HepG2 (cell line): ENCODE results near the gene FOXK2. TPM values are rescaled to one million over a fixed set of nuclear protein-coding genes. Genes with fewer than 3 reads are reported as not detected.

Experiments used
- ATF7-NPFF ChIP-seq: sonication (generic); formaldehyde crosslinking; IDR thresholded peaks from 2 replicates; pipeline ENCODE4 v1.8.1; 2023; ENCODE audit warnings: mild to moderate bottlenecking, low read depth, missing genetic modification reagents, moderate library complexity
- CENPX ChIP-seq: sonication (generic); formaldehyde crosslinking; IDR thresholded peaks from 2 replicates; pipeline ENCODE4 v1.9.0; 2021; ENCODE audit warnings: mild to moderate bottlenecking, missing genetic modification reagents, moderate library complexity
- HES4 ChIP-seq: sonication (generic); formaldehyde crosslinking; IDR thresholded peaks from 2 replicates; pipeline ENCODE4 v1.9.0; 2021; ENCODE audit warnings: mild to moderate bottlenecking, missing genetic modification reagents, borderline replicate concordance
- HNF1A ChIP-seq, 2 experiments: sonication (generic) in 1 of 2; formaldehyde crosslinking in 1 of 2; IDR thresholded peaks; 2 replicates each; pipeline versions ENCODE4 v1.4.0 to v1.6.1; 2016 to 2020; ENCODE audit warnings: borderline replicate concordance in 1 of 2, low read depth in 1 of 2, mild to moderate bottlenecking in 1 of 2, missing genetic modification reagents in 1 of 2
- IRX3 ChIP-seq: sonication (generic); formaldehyde crosslinking; IDR thresholded peaks from 2 replicates; pipeline ENCODE4 v1.8.1; 2023; ENCODE audit warnings: mild to moderate bottlenecking, low read depth, missing genetic modification reagents, borderline replicate concordance
- POLR2G ChIP-seq: fragments of 200-400 bp; formaldehyde crosslinking; IDR thresholded peaks from 2 replicates; pipeline ENCODE4 v1.6.1; 2018; ENCODE audit warnings: mild to moderate bottlenecking, low read depth, low read length, moderate library complexity
- RAD51 ChIP-seq: fragments of 450-650 bp; IDR thresholded peaks from 2 replicates; pipeline ENCODE4 v1.6.1; 2016; ENCODE audit warnings: borderline replicate concordance
- RCOR2 ChIP-seq: IDR thresholded peaks from 2 replicates; pipeline ENCODE4 v1.6.1; 2016; ENCODE audit warnings: missing biosample characterization, missing genetic modification reagents
- SAFB2 ChIP-seq: sonication (generic); formaldehyde crosslinking; IDR thresholded peaks from 2 replicates; pipeline ENCODE4 v1.5.1; 2020; ENCODE audit warnings: missing genetic modification reagents, low read depth, mild to moderate bottlenecking, borderline replicate concordance
- SAP130 ChIP-seq: IDR thresholded peaks from 2 replicates; pipeline ENCODE4 v1.6.1; 2016; ENCODE audit warnings: low read depth
- SMARCC2 ChIP-seq: fragments of 450-650 bp; IDR thresholded peaks from 2 replicates; pipeline ENCODE4 v1.6.1; 2017; ENCODE audit warnings: antibody characterized with exemption, mild to moderate bottlenecking
- SRSF4 ChIP-seq: fragments of 200-400 bp; formaldehyde crosslinking; IDR thresholded peaks from one replicate; pipeline ENCODE4 v1.6.1; 2018; ENCODE audit warnings: mild to moderate bottlenecking, low read depth, low read length, moderate library complexity; ENCODE audit not compliant: poor library complexity, severe bottlenecking
- YEATS4 ChIP-seq: sonication (generic); formaldehyde crosslinking; IDR thresholded peaks from 2 replicates; pipeline ENCODE4 v1.4.0; 2020; ENCODE audit warnings: missing genetic modification reagents, borderline replicate concordance
- ZNF350 ChIP-seq: sonication (generic); formaldehyde crosslinking; IDR thresholded peaks from 2 replicates; pipeline ENCODE4 v1.4.0; 2020; ENCODE audit warnings: mild to moderate bottlenecking, low read depth, missing genetic modification reagents, borderline replicate concordance
- ZNF501 ChIP-seq: sonication (generic); formaldehyde crosslinking; IDR thresholded peaks from 2 replicates; pipeline ENCODE4 v1.5.1; 2020; ENCODE audit warnings: mild to moderate bottlenecking, moderate library complexity, missing genetic modification reagents
- ZNF597 ChIP-seq: sonication (generic); formaldehyde crosslinking; IDR thresholded peaks from 2 replicates; pipeline ENCODE4 v1.5.0; 2020; ENCODE audit warnings: missing genetic modification reagents
- ZNF747 ChIP-seq: sonication (generic); formaldehyde crosslinking; IDR thresholded peaks from 2 replicates; pipeline ENCODE4 v1.8.1; 2023; ENCODE audit warnings: missing genetic modification reagents, mild to moderate bottlenecking, borderline replicate concordance
- ZNF800 ChIP-seq: sonication (generic); formaldehyde crosslinking; IDR thresholded peaks from 2 replicates; pipeline ENCODE4 v1.4.0; 2020; ENCODE audit warnings: missing genetic modification reagents
- polyA plus RNA-seq, 8 experiments: library from polyadenylated mRNA; depleted of rRNA in 3 of 8; stranded (reverse) in 7 of 8; unstranded in 1 of 8; fragments of >200 nt; fragmentation: Illumina TruSeq in 4 of 8; extraction: Trizol in 4 of 8; gene quantifications; 2 replicates each; pipeline versions ENCODE4 v1.2.1 to v1.2.3, GENCODE V29; 2011 to 2016; ENCODE audit warnings: low read depth in 4 of 8, missing spikeins in 1 of 8, mixed read lengths in 1 of 8; ENCODE audit not compliant: insufficient read depth in 1 of 8
- total RNA-seq, 5 experiments: library from RNA; depleted of rRNA; stranded (reverse); fragments of >200 nt; fragmentation: Illumina TruSeq; extraction: Trizol; gene quantifications; 2 replicates each; pipeline ENCODE4 v1.2.3, GENCODE V29; 2016; ENCODE audit warnings: low read depth in 1 of 5

Gene FOXK2
- total and polyA plus RNA-seq, 2 of the 13 experiments (the other 11 are each of a cell fraction or from before 2014, with no cell fraction given) = 67.1 to 67.2 TPM

- TF ChIP-seq ZNF350 = no peak; the same call in 1 of the 2 replicates
- TF ChIP-seq SRSF4 = no peak
- no peak; the same call in 1 of the 2 replicates for TF ChIP-seq ZNF800 (CRISPR knock-in tag)
- no peak; the same call in 1 of the 2 replicates for TF ChIP-seq ATF7-NPFF
- peak; percentile 68; the same call in 1 of the 2 replicates for TF ChIP-seq YEATS4 (CRISPR knock-in tag)
- TF ChIP-seq ZNF597 (CRISPR knock-in tag) = no peak
- TF ChIP-seq SMARCC2 = no peak
- TF ChIP-seq CENPX (CRISPR knock-in tag) = no peak
- no peak for TF ChIP-seq SAFB2
- TF ChIP-seq RAD51 = no peak
- peak; percentile 7; the same call in 1 of the 2 replicates for TF ChIP-seq POLR2G
- no peak for TF ChIP-seq HES4 (CRISPR knock-in tag)
- TF ChIP-seq HNF1A (IDR thresholded peaks at IDR 0.05; ENCODE audit: low read depth) = no peak
- no peak for TF ChIP-seq HNF1A (CRISPR knock-in tag; IDR thresholded peaks at IDR 0.05; ENCODE audit: borderline replicate concordance)
- TF ChIP-seq ZNF501 (CRISPR knock-in tag) = no peak; the same call in 1 of the 2 replicates
- TF ChIP-seq SAP130 = peak; percentile 83
- no peak for TF ChIP-seq ZNF747 (CRISPR knock-in tag)
- TF ChIP-seq RCOR2 (CRISPR knock-in tag) = 0 out of 2 replicates have a peak, but pooled peaks have one; percentile 10
- TF ChIP-seq IRX3 (CRISPR knock-in tag) = peak; percentile 65; the same call in 1 of the 2 replicates
These were observed 705 bp downstream of the FOXK2 start (continued) for GRCh38 chr17:82519971-82520903.
